Measurements from ENCODE around the gene TUBD1. TPM values are rescaled to one million over a fixed set of nuclear protein-coding genes. Genes with fewer than 3 reads are reported as not detected.

TUBD1 gene
- polyA plus RNA-seq, 3 donors: 2.9 to 7.3 (median 3.9) TPM

GRCh38 chr17:59901604-59902003, 8.9 kb upstream of the TUBD1 start:
- no peaks in the 10 kb centered on the region for H3K9me3 ChIP-seq (replicated peaks in 1 of 2; ENCODE audit: control insufficient read depth in 1 of 2, insufficient read depth in 1 of 2, low read length in 2 of 2)
- no peak overlapping the region for H3K27ac ChIP-seq (ENCODE audit: low read depth in 1 of 2, low read length in 2 of 2)
- H3K27me3 Mint-ChIP-seq (ENCODE audit: low read depth in 3 of 3): no peaks in the 10 kb centered on the region
- TF ChIP-seq CTCF (IDR thresholded peaks at IDR 0.05): no peak
- no peak overlapping the region for H2AFZ ChIP-seq (ENCODE audit: insufficient read depth, low read depth, low read length, poor library complexity, severe bottlenecking)
- peaks cover 11% of the 10 kb centered on the region for H3K4me1 Mint-ChIP-seq
- peaks cover 94% of the 10 kb centered on the region for H3K79me2 ChIP-seq (ENCODE audit: insufficient read depth, low read length)
- peaks cover 0 to 10% of the 10 kb centered on the region in 2 donors for H3K36me3 ChIP-seq (replicated peaks in 1 of 2; ENCODE audit: control insufficient read depth in 1 of 2, insufficient read depth in 2 of 2, low read length in 2 of 2)
- no peak overlapping the region for H3K4me3 ChIP-seq (replicated peaks in 1 of 3; ENCODE audit: low read depth in 2 of 3, low read length in 3 of 3)
- H3K9me3 Mint-ChIP-seq: no peaks in the 10 kb centered on the region
- no peaks in the 10 kb centered on the region for H3K27me3 ChIP-seq (ENCODE audit: control insufficient read depth in 2 of 2, insufficient read depth in 2 of 2, low read length in 2 of 2)
- WGBS (ENCODE audit: insufficient coverage): 100% methylated on average over 4 of the region's 8 CpGs
- no peak overlapping the region for H3K4me2 ChIP-seq (replicated peaks; ENCODE audit: extremely low read depth, low read length, poor library complexity, severe bottlenecking)
- H3K9ac ChIP-seq (ENCODE audit: insufficient read depth, low read length, poor library complexity, severe bottlenecking): no peak overlapping the region
- no peak overlapping the region for H3K4me3 Mint-ChIP-seq
- H3K27ac Mint-ChIP-seq: no peak overlapping the region
- DNase-seq: no peak
- peaks cover 10 to 31% of the 10 kb centered on the region in 2 donors for H3K36me3 Mint-ChIP-seq
- H4K20me1 ChIP-seq (ENCODE audit: insufficient read depth, low read length): peaks cover 85% of the 10 kb centered on the region
- intact Hi-C loops (cut with micrococcal nuclease): no loop called here
- H3K4me1 ChIP-seq (ENCODE audit: control insufficient read depth in 1 of 2, insufficient read depth in 2 of 2, low read length in 2 of 2): no peaks in the 10 kb centered on the region

- no peak for TF ChIP-seq CTCF (IDR thresholded peaks at IDR 0.05)
- no peaks in the 10 kb centered on the region for H3K9me3 Mint-ChIP-seq
- H3K79me2 ChIP-seq (ENCODE audit: insufficient read depth, low read length): peaks cover 94% of the 10 kb centered on the region
- H3K9me3 ChIP-seq (replicated peaks in 1 of 2; ENCODE audit: control insufficient read depth in 1 of 2, insufficient read depth in 1 of 2, low read length in 2 of 2): no peaks in the 10 kb centered on the region
- peaks cover 6 to 7% of the 10 kb centered on the region in 2 donors for H3K4me1 ChIP-seq (ENCODE audit: control insufficient read depth in 1 of 2, insufficient read depth in 2 of 2, low read length in 2 of 2)
- no peak overlapping the region for H3K4me2 ChIP-seq (replicated peaks; ENCODE audit: extremely low read depth, low read length, poor library complexity, severe bottlenecking)
- no peak overlapping the region for H3K4me3 Mint-ChIP-seq
- peak in 1 of 3 donors; percentile 56 for DNase-seq
- no peak overlapping the region for H3K4me3 ChIP-seq (replicated peaks in 1 of 3; ENCODE audit: low read depth in 2 of 3, low read length in 3 of 3)
- no peaks in the 10 kb centered on the region for H3K27me3 ChIP-seq (ENCODE audit: control insufficient read depth in 2 of 2, insufficient read depth in 2 of 2, low read length in 2 of 2)
- H3K9ac ChIP-seq (ENCODE audit: insufficient read depth, low read length, poor library complexity, severe bottlenecking): no peak overlapping the region
- no peak overlapping the region for H2AFZ ChIP-seq (ENCODE audit: insufficient read depth, low read depth, low read length, poor library complexity, severe bottlenecking)
- peak overlapping the region in 1 of 2 donors; percentile 20 for H3K27ac ChIP-seq (ENCODE audit: low read depth in 1 of 2, low read length in 2 of 2)
- H3K27me3 Mint-ChIP-seq (ENCODE audit: low read depth in 3 of 3): no peaks in the 10 kb centered on the region
- intact Hi-C loops (cut with micrococcal nuclease): no loop called here
- H3K27ac Mint-ChIP-seq: peak overlapping the region in 2 of 7 donors; percentile 18 to 37
- H3K4me1 Mint-ChIP-seq: peaks cover 18% of the 10 kb centered on the region
- H3K36me3 Mint-ChIP-seq: peaks cover 10 to 36% of the 10 kb centered on the region in 2 donors
- peaks cover 71% of the 10 kb centered on the region for H4K20me1 ChIP-seq (ENCODE audit: insufficient read depth, low read length)
- 75% methylated on average over 4 of the region's 5 CpGs for WGBS (ENCODE audit: insufficient coverage)
- peaks cover 0 to 10% of the 10 kb centered on the region in 2 donors for H3K36me3 ChIP-seq (replicated peaks in 1 of 2; ENCODE audit: control insufficient read depth in 1 of 2, insufficient read depth in 2 of 2, low read length in 2 of 2)
Observed at GRCh38 chr17:59899099-59899498, 6.4 kb upstream of the TUBD1 start.
